OCI-LY7 (cell line): Measurements from ENCODE around the gene ARHGAP42.

ENCODE experiments used
- EZH2phosphoT487 ChIP-seq: fragments of 200-600 bp; sonication (generic); IDR thresholded peaks from 2 replicates; pipeline ENCODE4 v1.6.1; 2018; ENCODE audit warnings: low read depth, borderline replicate concordance, mild to moderate bottlenecking, mixed run types, antibody characterized with exemption, low read length, moderate library complexity, mixed read lengths
- TF ChIP-seq, protein P1 (sequence below): fragments of 200-600 bp; sonication (generic); conservative IDR thresholded peaks from 2 replicates; pipeline ENCODE4 v1.5.1; 2014; ENCODE audit warnings: mild to moderate bottlenecking, antibody characterized with exemption, low read length, moderate library complexity, mixed read lengths

GRCh38 chr11:100799445-100799844 lies 112.4 kb downstream of the ARHGAP42 start:
- TF ChIP-seq, protein P1, sequence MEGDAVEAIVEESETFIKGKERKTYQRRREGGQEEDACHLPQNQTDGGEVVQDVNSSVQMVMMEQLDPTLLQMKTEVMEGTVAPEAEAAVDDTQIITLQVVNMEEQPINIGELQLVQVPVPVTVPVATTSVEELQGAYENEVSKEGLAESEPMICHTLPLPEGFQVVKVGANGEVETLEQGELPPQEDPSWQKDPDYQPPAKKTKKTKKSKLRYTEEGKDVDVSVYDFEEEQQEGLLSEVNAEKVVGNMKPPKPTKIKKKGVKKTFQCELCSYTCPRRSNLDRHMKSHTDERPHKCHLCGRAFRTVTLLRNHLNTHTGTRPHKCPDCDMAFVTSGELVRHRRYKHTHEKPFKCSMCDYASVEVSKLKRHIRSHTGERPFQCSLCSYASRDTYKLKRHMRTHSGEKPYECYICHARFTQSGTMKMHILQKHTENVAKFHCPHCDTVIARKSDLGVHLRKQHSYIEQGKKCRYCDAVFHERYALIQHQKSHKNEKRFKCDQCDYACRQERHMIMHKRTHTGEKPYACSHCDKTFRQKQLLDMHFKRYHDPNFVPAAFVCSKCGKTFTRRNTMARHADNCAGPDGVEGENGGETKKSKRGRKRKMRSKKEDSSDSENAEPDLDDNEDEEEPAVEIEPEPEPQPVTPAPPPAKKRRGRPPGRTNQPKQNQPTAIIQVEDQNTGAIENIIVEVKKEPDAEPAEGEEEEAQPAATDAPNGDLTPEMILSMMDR = no peak
- no peak for TF ChIP-seq EZH2phosphoT487
